NCI-H1436 (cell line): ENCODE data around the gene TRIM46.
"Not testable (repeated sequence)": the region's sequence is repeated elsewhere in the genome, so short reads cannot be mapped to it uniquely, and the experiment has no call there.

Experiments used
- DNase-seq: peaks from one replicate; lab custom pipeline; 2025; lab: John Stamatoyannopoulos, UW

TRIM46 gene

DNA sequence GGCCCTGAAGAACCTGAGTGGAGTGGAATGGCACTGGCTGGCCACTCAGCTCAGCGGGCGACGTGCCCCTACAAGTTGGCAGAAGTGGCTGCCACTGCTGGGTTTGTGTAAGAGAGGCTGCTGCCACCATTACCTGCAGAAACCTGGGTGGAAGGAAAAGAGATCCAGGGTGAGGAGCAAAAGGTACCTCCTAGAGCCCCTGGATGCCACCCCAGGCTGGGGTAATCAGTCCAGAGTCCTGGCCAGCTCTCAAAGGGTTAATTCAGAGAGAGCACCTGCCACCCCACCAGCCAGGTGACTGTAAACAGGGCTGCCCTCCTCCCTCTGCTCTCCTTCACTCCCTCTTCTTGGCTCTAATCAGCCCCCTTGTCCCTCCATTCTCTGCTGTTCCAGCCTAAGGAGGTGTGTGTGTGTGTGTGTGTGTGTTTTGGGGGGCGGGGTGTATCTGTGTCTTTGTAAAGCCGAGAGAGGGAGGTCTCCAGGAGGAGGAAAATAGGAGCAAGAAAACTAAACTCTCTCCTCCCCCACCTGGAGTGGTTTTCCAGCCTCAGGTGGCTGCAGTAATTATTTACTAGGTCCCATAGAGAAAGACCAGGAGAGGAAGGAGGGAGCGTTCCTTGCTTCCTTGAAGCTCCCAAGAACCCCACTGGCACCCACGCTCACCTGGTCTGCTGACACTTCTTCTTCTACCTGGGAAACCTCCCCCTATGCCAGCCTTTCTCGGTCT is 12.6 kb downstream of the TRIM46 start:
- no peak for DNase-seq

GRCh38 chr1:155186794-155187455 is 13.3 kb downstream of the TRIM46 start:
- DNase-seq = peak; percentile 72

DNA sequence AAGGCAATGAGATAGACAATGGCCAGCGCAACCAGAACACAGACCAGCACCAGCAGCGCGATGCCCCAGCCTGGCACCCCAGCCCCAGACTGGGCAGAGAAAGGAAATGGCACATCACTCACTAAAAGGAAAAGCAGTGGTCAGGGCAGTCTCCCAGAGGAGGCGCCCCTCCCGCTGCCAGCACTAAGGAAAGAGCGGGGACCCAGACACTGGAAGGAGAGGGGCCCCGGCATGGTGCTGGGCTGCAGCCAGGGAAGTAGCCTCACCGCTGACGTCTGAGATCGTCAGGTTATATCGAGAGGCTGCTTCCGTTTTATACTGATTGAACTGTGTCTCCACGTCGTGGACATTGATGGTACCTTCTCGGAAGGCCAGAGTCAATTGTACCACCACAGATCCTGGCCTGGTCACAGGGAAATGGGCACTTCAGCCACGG is 13.8 kb downstream of the TRIM46 start:
- DNase-seq = no peak

GRCh38 chr1:155188268-155188667 is 14.6 kb downstream of the TRIM46 start:
- DNase-seq = no peak

DNA sequence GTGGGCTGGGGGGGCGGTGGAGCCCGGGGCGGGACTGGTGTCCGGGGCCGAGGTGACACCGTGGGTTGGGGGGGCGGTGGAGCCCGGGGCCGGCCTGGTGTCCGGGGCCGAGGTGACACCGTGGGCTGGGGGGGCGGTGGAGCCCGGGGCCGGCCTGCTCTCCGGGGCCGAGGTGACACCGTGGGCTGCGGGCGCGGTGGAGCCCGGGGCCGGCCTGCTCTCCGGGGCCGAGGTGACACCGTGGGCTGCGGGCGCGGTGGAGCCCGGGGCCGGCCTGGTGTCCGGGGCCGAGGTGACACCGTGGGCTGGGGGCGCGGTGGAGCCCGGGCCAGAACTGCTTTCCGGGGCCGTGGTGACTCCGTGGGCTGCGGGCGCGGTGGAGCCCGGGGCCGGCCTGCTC is 16.3 kb downstream of the TRIM46 start:
- not testable (repeated sequence) for DNase-seq

- no peak for DNase-seq
Measured at GRCh38 chr1:155191904-155192303, 18.3 kb downstream of the TRIM46 start.

- DNase-seq = peak; percentile 71
Measured at GRCh38 chr1:155192346-155193274, 19.0 kb downstream of the TRIM46 start.

DNA sequence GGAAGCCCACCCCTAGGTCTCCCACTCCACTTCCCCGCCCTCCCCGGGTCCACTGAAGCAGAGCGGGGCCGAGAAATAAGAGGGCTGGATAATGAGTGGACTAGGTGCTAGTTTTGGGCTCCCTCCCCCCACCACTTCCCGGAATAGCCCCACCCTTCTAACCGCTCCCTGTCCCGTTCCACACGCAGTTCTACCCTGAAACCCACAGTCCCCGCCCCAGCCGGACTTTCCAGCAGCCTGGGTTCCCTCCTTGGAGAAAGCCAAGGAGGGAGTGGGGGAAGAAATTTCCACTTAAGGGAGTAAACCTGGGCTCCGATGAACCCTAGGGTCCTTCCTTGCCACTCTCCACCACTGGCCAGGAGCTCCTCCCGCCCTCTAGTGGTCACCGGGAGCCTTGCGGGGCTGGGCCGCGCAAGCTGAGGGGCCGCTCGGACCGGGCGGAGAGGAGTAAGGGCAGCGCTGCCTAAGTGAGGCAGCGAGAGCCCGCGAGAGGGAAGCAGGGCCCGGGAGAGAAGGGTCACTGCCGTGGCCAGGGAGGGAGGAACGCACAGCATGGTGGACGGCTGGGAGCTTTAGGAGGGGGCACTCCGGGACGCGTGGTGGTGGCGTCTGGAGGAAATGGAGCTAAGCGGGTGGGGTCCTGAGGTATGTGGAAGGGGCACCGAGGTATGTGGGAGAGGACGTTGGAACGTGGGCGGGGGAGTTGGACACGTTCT is 19.8 kb downstream of the TRIM46 start:
- DNase-seq = peak; percentile 72

DNA sequence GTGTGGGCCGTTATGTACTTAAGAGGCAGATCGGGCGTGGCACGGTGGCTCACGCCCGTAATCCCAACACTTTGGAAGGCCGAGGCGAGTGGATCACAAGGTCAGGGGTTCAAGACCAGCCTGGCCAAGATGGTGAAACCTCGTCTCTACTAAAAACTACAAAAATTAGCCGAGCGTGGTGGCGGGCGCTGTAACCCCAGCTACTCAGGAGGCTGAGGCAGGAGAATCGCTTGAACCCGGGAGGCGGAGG is 20.3 kb downstream of the TRIM46 start:
- DNase-seq = not testable (repeated sequence)

GRCh38 chr1:155195201-155196102 is 21.8 kb downstream of the TRIM46 start:
- DNase-seq = no peak

DNA sequence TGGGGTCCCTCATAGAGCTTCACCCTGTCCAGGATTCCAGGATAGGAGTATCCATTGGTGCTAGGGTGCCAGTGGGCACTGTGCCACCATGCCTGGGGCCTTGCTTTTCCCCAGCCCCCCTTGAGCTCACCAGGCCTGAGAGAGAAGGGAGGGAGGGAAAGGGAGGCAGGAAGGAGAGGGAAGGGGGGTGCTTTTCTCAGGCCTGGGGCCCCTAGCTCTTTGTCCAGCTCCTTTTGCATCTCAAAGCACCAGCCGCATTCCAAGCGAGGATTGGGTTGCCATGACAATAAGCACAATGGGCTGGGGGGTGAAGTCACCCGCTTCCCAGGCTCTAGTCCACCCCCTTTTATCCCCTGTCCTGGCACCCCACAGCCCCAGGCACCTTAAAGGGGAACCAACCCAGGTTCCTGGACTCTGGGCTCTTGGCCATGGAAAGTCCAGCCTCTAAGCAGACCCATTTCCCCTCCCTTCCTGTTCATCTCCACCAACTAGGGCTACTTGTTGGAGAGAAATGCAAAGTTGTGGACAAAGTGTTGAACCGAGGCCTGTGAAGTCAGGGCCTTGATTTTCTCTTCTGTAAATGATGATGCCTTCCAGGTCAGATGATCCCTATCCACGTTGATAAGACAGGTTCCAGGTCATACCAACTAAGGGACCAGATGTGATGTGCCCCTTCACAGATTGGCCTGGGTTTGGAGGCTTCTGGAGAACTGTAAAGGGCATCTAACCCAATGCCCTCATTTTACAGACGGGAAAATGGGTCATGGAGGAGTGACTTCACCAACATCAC is 22.6 kb downstream of the TRIM46 start:
- DNase-seq = no peak

DNA sequence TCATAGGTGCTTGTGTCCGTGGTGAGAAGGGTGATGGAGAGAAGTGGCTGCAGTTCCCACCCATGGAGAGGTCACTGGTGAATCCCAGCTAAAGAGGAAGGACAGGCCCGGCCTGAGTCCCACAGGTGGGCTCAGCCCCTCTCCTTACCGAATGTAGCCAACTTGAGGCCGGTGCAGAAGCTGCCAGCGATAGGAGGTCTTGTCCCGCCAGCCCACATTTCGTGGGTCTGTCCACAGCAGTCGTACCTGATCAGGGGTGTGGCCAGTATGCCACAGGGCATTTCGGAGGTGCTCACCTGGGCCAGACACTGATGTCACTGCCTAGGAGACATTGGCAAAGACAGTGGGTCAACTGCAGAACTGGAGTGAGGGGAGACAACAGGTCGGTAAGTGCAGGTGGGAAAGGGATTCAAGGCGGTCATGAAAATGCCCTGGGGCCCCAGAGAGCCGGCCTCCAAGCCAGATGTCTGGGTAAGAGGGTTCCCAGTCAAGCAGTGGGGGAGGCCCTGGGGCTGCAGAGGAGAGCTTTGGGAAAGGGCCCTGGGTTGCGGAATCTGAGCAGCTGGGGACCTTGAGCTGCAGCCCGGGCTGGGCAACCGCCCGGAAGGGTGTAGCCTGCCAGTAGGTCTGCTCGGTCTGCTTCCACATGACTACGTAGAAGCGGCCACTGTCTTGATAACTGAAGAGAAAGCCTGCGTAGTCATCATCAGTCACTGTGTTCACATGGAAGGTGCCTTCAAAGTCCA is 23.4 kb downstream of the TRIM46 start:
- no peak for DNase-seq

- no peak for DNase-seq
Measured at GRCh38 chr1:155197901-155198546, 24.4 kb downstream of the TRIM46 start.

DNA sequence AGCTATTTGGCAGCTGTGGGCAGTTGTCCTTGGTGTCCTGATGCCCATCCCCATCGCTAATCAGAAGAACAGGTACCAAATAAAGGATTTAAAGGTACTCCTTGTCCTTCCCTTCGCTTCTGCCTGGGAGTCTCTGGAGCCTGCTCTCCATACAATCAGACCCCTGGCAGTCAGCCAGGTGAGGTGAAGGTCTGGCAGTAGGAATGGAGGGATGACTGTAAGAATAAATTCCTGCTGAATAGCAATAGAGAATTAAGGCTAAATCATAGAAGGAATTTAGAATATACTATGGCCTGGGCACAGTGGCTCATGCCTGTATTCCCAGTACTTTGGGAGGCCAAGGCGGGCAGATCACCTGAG is 24.9 kb downstream of the TRIM46 start:
- no peak for DNase-seq

GRCh38 chr1:155199792-155200191 is 26.1 kb downstream of the TRIM46 start:
- DNase-seq = no peak

- no peak for DNase-seq
Measured at GRCh38 chr1:155200920-155201319, 27.3 kb downstream of the TRIM46 start.

DNA sequence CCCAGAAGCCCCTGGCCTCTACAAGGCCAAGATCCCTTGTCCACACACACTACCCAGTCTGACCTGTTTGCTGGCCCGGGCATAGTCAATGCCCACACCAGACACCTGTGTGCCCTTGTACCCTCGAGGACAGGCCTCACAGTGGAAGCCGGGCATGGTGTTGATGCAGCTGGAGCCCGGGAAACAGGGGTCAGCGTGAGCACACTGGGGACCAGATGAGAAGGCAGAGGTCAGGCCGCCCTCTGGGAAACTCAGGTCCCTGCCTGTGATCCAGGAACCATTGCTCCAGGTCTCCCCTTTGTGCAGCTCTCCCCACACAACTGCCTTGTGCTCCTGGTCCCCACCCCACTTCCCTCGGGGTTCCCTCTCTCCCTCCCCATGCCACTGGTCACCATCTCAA is 28.5 kb downstream of the TRIM46 start:
- DNase-seq = no peak

GRCh38 chr1:155202731-155203515 is 29.3 kb downstream of the TRIM46 start:
- DNase-seq = no peak
